IPS-NIHi7 (cell line): ENCODE measurements around the gene RTN4RL1.
"Not testable (repeated sequence)": the region's sequence is repeated elsewhere in the genome, so short reads cannot be mapped to it uniquely, and the experiment has no call there.

Source experiments
- DNase-seq: peaks from one replicate; pipeline ENCODE4 v3.0.0; 2012; ENCODE audit warnings: mixed read lengths; ENCODE audit errors: extremely low spot score

Gene RTN4RL1

DNA sequence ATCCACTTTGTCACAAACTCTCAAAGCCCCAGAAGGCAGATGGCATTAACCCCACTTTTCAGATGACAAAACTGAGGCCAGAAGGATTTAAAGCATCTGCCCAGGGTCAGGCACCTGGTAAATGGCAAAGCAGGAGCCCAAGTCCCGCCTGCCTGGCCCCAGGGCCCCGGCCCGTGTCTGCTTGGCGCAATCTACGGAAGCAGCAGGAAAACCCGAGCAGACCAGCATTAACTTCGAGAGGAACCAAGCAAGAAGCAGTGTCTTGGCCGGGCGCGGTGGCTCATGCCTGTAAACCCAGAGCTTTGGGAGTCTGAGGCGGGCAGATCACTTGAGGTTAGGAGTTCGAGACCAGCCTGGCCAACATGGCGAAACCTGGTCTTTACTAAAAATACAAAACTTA, 21.6 kb downstream of the RTN4RL1 start:
- DNase-seq = no peak

DNA sequence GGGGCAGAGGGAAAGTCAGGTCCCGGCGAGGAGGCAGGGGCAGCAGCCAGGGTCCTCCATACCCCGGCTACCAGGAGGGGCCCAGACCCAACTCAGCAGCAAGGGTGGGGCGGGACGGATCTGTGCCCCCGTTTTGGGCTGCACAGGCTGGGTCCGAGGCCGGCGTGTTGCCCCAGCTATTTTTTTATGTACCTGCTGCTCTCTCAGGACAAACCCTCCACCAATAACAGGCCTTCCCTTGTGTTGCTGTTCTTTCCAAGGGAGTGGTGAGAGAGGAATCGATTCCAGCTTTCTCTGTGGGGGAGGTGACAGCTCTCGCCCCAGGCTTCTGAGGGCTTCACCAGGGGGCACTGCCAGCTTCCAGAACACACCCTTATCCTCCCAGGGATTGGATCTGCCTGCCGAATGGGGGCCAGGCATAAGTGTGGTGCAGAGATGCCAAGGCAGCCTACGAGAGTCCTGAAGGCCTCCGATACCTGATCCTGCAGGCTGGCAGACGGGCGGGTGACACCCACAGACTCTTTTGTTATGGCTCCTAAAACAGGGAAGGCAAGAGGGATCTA, 22.3 kb downstream of the RTN4RL1 start:
- DNase-seq = no peak

GRCh38 chr17:1999557-2000251, 25.4 kb downstream of the RTN4RL1 start:
- no peak for DNase-seq

DNA sequence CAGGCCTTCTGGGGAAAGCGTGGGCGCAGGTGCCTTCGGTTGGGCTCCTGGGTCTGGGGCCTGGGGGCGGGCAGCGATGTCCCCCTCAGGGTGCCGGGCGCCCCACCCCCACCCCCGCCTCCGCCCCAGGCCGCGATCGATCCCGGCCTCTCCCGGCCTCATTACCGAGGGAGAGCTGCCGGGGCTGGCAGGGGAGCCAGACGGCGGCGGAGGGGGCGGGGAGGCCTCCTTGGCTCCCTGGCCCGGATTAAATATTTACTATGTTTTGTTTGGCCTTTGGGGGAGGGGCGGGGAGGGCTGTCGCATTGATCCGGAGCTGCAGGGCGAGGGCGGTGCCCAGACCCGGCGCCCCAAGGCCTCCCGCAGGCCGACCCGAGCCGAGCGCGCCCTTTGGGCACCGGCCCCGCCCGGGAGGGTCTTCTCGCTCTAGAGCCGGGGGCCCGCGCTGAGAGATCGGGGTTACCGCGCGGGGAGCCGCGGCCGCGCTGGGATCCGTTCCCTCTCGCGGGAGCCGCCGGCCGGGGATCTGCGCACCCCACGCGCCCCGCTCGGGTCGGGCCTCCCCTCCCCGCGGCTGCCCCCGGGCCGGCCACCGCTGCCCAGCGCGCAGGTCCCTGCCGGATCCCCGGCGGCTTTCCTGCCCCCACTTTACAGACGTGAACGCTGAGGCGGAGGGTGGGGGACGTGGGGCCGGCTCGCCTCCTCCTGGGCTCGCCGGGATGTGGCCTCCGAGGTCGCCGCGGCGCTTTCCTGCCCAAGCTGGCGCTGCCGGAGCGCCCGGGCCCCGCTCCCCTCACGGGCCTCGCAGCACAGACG, 27.0 kb downstream of the RTN4RL1 start:
- DNase-seq = peak; percentile 62

DNA sequence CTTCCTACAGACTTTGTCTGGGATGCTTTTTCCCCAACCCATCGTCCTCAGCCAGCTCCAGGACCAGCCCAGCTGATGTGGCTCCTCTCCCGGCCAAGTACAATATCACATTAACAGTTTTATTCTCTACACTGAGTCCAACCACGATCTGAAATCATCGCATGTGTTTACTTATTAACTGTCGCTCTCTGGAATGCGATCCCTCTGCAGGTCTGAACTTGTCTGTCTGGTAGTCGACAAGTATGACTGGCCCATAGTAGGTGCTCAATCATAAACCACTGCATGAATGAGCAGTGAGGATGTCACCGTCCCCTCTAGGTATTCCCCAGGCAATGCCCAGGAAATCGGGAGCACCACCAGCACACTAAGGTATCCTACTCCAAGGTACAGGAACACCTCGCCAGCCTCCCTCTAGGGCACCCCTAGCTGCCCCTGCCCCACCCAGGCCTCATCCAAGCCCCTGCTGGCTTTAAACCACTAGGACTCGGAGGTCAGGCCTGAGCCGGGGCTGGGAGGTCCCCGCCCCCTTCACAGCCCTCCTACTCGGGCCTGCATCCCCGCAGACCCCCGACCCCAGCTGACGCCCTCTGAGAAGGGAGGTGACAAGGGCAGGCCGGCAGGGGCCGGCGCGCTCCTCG, 27.7 kb downstream of the RTN4RL1 start:
- no peak for DNase-seq

DNA sequence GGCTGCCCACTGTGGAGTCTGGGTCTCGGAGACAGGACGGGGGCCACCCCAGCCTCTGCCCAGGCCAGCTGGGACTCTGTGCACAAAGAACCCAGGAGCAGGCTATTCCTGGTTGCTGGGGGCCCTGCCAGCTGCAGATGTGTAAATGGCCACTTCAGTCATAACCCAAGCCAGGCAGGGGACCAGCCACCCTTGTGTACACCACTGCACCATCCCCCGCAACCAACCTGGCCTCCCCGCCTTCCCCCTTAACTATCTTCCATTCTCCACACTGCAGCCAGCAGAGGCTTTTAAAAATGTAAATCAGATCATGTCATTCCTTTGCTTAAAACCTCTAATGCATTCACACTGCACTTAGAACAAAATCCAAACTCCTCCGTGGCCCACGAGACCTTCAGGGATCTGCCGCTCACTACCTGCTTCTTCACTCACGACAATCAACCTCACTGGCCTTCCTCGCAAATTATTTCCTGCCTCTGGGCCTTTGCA, 28.3 kb downstream of the RTN4RL1 start:
- no peak for DNase-seq

- no peak for DNase-seq
Measured at GRCh38 chr17:1995907-1996799, 29.0 kb downstream of the RTN4RL1 start.

GRCh38 chr17:1995321-1995892, 29.7 kb downstream of the RTN4RL1 start:
- DNase-seq = no peak

GRCh38 chr17:1994707-1995106, 30.4 kb downstream of the RTN4RL1 start:
- no peak for DNase-seq

- DNase-seq = no peak
Measured at GRCh38 chr17:1992541-1992940, 32.6 kb downstream of the RTN4RL1 start.

- no peak for DNase-seq
Measured at GRCh38 chr17:1989135-1989534, 36.0 kb downstream of the RTN4RL1 start.

GRCh38 chr17:1986783-1987451, 38.2 kb downstream of the RTN4RL1 start:
- DNase-seq = no peak

DNA sequence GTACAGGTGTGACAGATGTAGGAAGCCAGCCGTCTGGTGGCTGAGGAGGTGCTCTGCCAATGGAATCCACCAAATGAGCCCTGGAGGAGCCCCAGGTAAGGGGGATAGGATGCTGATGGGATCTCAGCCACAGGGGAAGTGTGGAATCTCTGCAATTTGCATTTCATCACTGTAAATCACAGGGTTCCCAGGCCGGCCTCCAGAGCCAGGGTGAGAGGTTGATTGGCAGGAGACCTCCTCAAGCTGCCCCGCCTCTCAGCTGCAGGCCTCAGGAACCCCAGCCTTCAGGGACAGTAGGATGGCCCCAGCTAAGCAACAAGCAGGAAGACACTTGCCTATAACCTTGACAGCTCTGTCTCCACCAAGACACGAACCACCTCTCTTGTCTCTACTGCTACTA, 39.4 kb downstream of the RTN4RL1 start:
- DNase-seq = peak; percentile 65

DNA sequence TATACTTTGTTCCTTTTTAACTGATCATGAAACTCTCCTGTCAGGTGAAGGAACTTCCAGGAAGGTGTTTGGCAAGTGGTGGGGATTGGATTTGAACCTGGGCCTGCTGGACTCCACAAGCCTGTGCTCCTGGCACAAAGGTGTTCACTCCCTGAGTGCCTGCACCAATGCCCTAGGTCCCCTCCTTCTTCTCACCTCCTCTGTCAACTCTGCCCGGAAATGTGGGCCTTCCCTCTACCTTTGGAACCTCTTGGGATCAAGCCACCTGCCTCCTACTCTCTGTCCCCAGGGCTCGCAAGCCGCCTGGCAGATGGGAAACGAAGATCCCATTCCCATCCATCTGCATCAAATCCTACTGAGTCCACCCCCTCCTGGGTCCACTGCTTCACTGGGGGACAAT, 40.0 kb downstream of the RTN4RL1 start:
- DNase-seq = no peak

GRCh38 chr17:1982793-1983366, 42.3 kb downstream of the RTN4RL1 start:
- not testable (repeated sequence) for DNase-seq

- DNase-seq = no peak
Measured at GRCh38 chr17:1980665-1981250, 44.4 kb downstream of the RTN4RL1 start.

- no peak for DNase-seq
Measured at GRCh38 chr17:1979182-1979985, 45.8 kb downstream of the RTN4RL1 start.

- DNase-seq = no peak
Measured at GRCh38 chr17:1978396-1978949, 46.7 kb downstream of the RTN4RL1 start.
